B cell (primary cell): ENCODE results near the gene UXT. TPM values are rescaled to one million over a fixed set of nuclear protein-coding genes. Genes with fewer than 3 reads are reported as not detected.

Experiments
- ATAC-seq: fragments of 200-7000 bp; cut with Tn5 transposase; one replicate; pipeline ENCODE4 v1.10.0; 2021; ENCODE audit warnings: low read depth, mild to moderate bottlenecking, moderate number of reproducible peaks, moderate library complexity
- CTCF ChIA-PET: fragments of 350-600 bp; sonication (Branson Sonifier 250); formaldehyde crosslinking; loops from one replicate; lab custom pipeline; 2021; ENCODE audit warnings: antibody characterized with exemption, inconsistent platforms; lab: Charles Lee
- POLR2A ChIA-PET: fragments of 350-600 bp; sonication (Branson Sonifier 250); formaldehyde crosslinking; loops from one replicate; lab custom pipeline; 2021; ENCODE audit warnings: antibody characterized with exemption; lab: Charles Lee
- DNase-seq: peaks from one replicate; pipeline ENCODE4 v3.0.0; 2013
- H2AFZ ChIP-seq: 2 replicates; pipeline ENCODE4 v1.6.1; 2012; ENCODE audit warnings: mild to moderate bottlenecking, low read depth, low read length; ENCODE audit not compliant: insufficient read depth, poor library complexity, severe bottlenecking
- H3K27ac ChIP-seq, 2 donors: 1 replicate in 1 of 2; 2 replicates in 1 of 2; pipeline ENCODE4 v1.5.1; 2012 to 2013; ENCODE audit warnings: low read length in 2 of 2, mild to moderate bottlenecking in 2 of 2, moderate library complexity in 1 of 2
- H3K27me3 ChIP-seq, 4 experiments: fragments of 200-600 bp in 1 of 4; sonication (generic) in 1 of 4; replicated peaks in 1 of 4; 1 replicate in 2 of 4; 2 replicates in 2 of 4; pipeline versions ENCODE4 v1.6.1 to v1.7.0; 2013 to 2016; ENCODE audit warnings: low read length in 3 of 4, mild to moderate bottlenecking in 2 of 4, mixed read lengths in 1 of 4, moderate library complexity in 1 of 4; ENCODE audit not compliant: insufficient read depth in 4 of 4, control insufficient read depth in 3 of 4; ENCODE audit errors: control extremely low read depth in 1 of 4
- H3K36me3 ChIP-seq, 2 experiments: replicated peaks in 1 of 2; 1 replicate in 1 of 2; 2 replicates in 1 of 2; pipeline versions ENCODE4 v1.6.1 to v1.7.1; 2013; ENCODE audit warnings: low read length in 1 of 2; ENCODE audit not compliant: insufficient read depth in 2 of 2, control insufficient read depth in 1 of 2; ENCODE audit errors: control extremely low read depth in 1 of 2, extremely low read depth in 1 of 2
- H3K4me1 ChIP-seq, 2 donors: fragments of 200-600 bp in 1 of 2; sonication (generic) in 1 of 2; 1 replicate in 1 of 2; 2 replicates in 1 of 2; pipeline versions ENCODE4 v1.5.1 to v1.6.1; 2013 to 2017; ENCODE audit warnings: low read length in 2 of 2; ENCODE audit not compliant: control insufficient read depth in 2 of 2, insufficient read depth in 2 of 2
- H3K4me2 ChIP-seq: replicated peaks from 2 replicates; pipeline ENCODE3; 2012; ENCODE audit warnings: mild to moderate bottlenecking, low read depth, low read length; ENCODE audit not compliant: poor library complexity, severe bottlenecking
- H3K4me3 ChIP-seq, 5 experiments: fragments of 200-600 bp in 1 of 5; sonication (generic) in 1 of 5; 1 replicate in 3 of 5; 2 replicates in 2 of 5; pipeline versions ENCODE4 v1.5.1 to v1.7.0; 2011 to 2016; ENCODE audit warnings: low read length in 4 of 5, mild to moderate bottlenecking in 4 of 5, low read depth in 2 of 5, control low read depth in 1 of 5, moderate library complexity in 1 of 5; ENCODE audit not compliant: insufficient read depth in 1 of 5; ENCODE audit errors: control extremely low read depth in 1 of 5, extremely low read depth in 1 of 5
- H3K79me2 ChIP-seq: fragments of 200-600 bp; sonication (generic); one replicate; pipeline ENCODE4 v1.6.0; 2016; ENCODE audit warnings: low read length; ENCODE audit not compliant: control insufficient read depth, insufficient read depth
- H3K9ac ChIP-seq: fragments of 200-600 bp; sonication (generic); 2 replicates; pipeline ENCODE4 v1.6.1; 2017; ENCODE audit warnings: mild to moderate bottlenecking, low read length, moderate library complexity
- H3K9me3 ChIP-seq, 3 donors: one replicate each; pipeline versions ENCODE4 v1.6.1 to v1.7.1; 2013; ENCODE audit warnings: low read length in 2 of 3; ENCODE audit not compliant: control insufficient read depth in 2 of 3, insufficient read depth in 1 of 3; ENCODE audit errors: control extremely low read depth in 1 of 3
- H4K20me1 ChIP-seq: 2 replicates; pipeline ENCODE4 v1.6.0; 2012; ENCODE audit warnings: mild to moderate bottlenecking, low read length; ENCODE audit not compliant: insufficient read depth, control insufficient read depth, poor library complexity, severe bottlenecking
- H3K27ac Mint-ChIP-seq: one replicate; pipeline ENCODE4 v1.8.0; 2021; ENCODE audit warnings: mixed read lengths
- H3K27me3 Mint-ChIP-seq: one replicate; pipeline ENCODE4 v1.8.0; 2021; ENCODE audit warnings: mixed read lengths
- H3K4me1 Mint-ChIP-seq: one replicate; pipeline ENCODE4 v1.8.0; 2021; ENCODE audit warnings: mixed read lengths
- H3K4me3 Mint-ChIP-seq: one replicate; pipeline ENCODE4 v1.8.0; 2021; ENCODE audit warnings: mixed read lengths
- H3K9me3 Mint-ChIP-seq: one replicate; pipeline ENCODE4 v1.8.0; 2022; ENCODE audit warnings: mixed read lengths; ENCODE audit not compliant: insufficient read depth
- EZH2 ChIP-seq: IDR thresholded peaks from 2 replicates; pipeline ENCODE4 v1.6.1; 2012; ENCODE audit warnings: borderline replicate concordance, low read depth, mild to moderate bottlenecking, moderate library complexity, low read length; ENCODE audit not compliant: insufficient read depth, poor library complexity, severe bottlenecking
- WGBS: methylation state at CpG from one replicate; pipeline ENCODE4 v1.1.5; 2013; ENCODE audit warnings: missing lambda C conversion rate; ENCODE audit not compliant: insufficient coverage; 5-methylcytosine and 5-hydroxymethylcytosine counted together
- intact Hi-C: fragments of 100-400 bp; cut with micrococcal nuclease; formaldehyde crosslinking; loops from one replicate; pipeline ENCODE4 v1.10.0; 2022
- polyA plus RNA-seq: library from polyadenylated mRNA; depleted of rRNA; stranded (reverse); fragments of >200 nt; gene quantifications from 2 replicates; pipeline ENCODE4 v1.2.3, GENCODE V29; 2012
- total RNA-seq, 2 donors: library from RNA; stranded (reverse); fragments of 120-200 nt in 1 of 2; gene quantifications; 1 replicate in 1 of 2; 2 replicates in 1 of 2; pipeline versions ENCODE4 v1.2.3 to v1.2.4, GENCODE V29; 2013 to 2022
- TF ChIP-seq, protein P1 (sequence below): fragments of 200-600 bp; IDR thresholded peaks from one replicate; pipeline ENCODE4 v1.8.0; 2022; ENCODE audit warnings: antibody characterized with exemption, mild to moderate bottlenecking

The UXT gene
- total and polyA plus RNA-seq, 2 donors (not counting 1 experiment from before 2014, with no cell fraction given): 177 to 238 TPM

- DNase-seq: no peak
- peak overlapping the region; percentile 98 for H3K27ac ChIP-seq
- peak overlapping the region; percentile 100 for H3K27ac Mint-ChIP-seq
- intact Hi-C loops: loop anchor here (1.0 to 10.0 kb wide), 13 partner anchors 8 to 1609 kb away; partner anchors contain the start of genes ARAF, ELK1, FTSJ1 and GPKOW
- H3K4me1 Mint-ChIP-seq: peaks cover 16% of the 10 kb centered on the region
- peak overlapping the region; percentile 89 for H3K9ac ChIP-seq
- H3K27me3 ChIP-seq: no peaks in the 10 kb centered on the region
- ATAC-seq: no peak
- no peaks in the 10 kb centered on the region for H4K20me1 ChIP-seq
- ChIA-PET POLR2A (no interaction called here), CTCF (no interaction called here)
- TF ChIP-seq, protein P1, sequence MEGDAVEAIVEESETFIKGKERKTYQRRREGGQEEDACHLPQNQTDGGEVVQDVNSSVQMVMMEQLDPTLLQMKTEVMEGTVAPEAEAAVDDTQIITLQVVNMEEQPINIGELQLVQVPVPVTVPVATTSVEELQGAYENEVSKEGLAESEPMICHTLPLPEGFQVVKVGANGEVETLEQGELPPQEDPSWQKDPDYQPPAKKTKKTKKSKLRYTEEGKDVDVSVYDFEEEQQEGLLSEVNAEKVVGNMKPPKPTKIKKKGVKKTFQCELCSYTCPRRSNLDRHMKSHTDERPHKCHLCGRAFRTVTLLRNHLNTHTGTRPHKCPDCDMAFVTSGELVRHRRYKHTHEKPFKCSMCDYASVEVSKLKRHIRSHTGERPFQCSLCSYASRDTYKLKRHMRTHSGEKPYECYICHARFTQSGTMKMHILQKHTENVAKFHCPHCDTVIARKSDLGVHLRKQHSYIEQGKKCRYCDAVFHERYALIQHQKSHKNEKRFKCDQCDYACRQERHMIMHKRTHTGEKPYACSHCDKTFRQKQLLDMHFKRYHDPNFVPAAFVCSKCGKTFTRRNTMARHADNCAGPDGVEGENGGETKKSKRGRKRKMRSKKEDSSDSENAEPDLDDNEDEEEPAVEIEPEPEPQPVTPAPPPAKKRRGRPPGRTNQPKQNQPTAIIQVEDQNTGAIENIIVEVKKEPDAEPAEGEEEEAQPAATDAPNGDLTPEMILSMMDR: no peak
- no peak for TF ChIP-seq EZH2
- H3K4me1 ChIP-seq: peaks cover 10 to 16% of the 10 kb centered on the region in 2 donors
- H3K27me3 Mint-ChIP-seq: no peaks in the 10 kb centered on the region
- peaks cover 0 to 26% of the 10 kb centered on the region in 2 experiments for H3K36me3 ChIP-seq
- peak overlapping the region; percentile 73 for H3K4me2 ChIP-seq
- H2AFZ ChIP-seq: no peak overlapping the region
- H3K79me2 ChIP-seq: peaks cover 4% of the 10 kb centered on the region
- H3K9me3 ChIP-seq: no peaks in the 10 kb centered on the region
- peak overlapping the region; percentile 95 for H3K4me3 Mint-ChIP-seq
- WGBS: 7% methylated on average over 13 of the region's 13 CpGs
- H3K4me3 ChIP-seq: peak overlapping the region; percentile 53 to 80 (median 71)
- H3K9me3 Mint-ChIP-seq: no peaks in the 10 kb centered on the region
Observed at GRCh38 chrX:47658301-47658683, 688 bp downstream of the UXT start.

DNA sequence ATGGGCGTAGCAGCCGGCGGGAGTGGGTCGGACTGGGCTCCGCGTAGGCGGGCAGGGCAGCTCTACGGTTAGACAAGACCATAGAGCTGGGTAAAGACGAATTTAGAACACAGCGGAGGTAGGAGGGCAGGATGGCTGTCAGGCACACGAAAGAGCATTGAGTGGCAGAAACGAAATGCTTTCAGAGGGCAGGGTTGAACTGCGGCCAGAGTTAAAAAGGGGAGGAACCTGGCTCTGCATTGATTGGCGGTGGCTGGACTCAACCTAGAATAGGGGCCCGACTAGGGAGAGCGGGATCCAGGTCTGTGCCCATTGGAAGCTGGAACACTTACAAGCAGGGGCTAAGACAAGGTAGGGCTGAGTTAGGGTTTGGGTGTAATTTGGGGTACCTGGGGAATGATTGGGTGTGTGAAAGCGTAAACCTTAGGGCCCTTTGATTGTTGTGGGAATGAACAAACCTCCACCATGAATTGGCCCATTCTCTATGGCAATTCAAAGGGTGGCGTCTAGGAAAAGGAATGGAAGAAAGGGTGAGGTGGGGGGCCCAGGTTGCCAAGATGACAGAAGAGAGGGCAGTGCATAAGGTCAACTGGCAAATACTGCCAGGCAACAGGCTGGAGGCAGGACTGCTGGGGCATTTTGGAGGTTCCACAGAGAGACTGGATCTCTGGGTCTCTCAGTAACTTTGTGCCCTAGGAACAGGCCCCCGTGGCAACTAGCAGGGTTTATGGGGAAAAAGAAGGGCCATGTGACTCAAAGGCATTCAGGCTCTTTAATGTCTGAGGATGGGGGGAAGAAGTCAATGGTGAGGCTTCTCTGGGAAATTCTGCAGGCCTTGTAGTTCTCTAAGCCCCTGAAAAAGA, 7.7 kb downstream of the UXT start:
- DNase-seq (no peak), ATAC-seq (no peak)
- Histone ChIP-seq H3K36me3 (peaks cover 0 to 17% of the 10 kb centered on the region in 2 experiments), H3K27ac (peak overlapping the region; percentile 63 to 72), H3K27me3 (no peaks in the 10 kb centered on the region), H3K9me3 (no peaks in the 10 kb centered on the region), H2AFZ (peak overlapping the region; percentile 52), H3K79me2 (peaks cover 23% of the 10 kb centered on the region), H3K9ac (peak overlapping the region; percentile 78), H3K4me3 (peak overlapping the region in 4 of 5 experiments; percentile 54 to 77 (median 64)), H3K4me1 (peaks cover 11 to 26% of the 10 kb centered on the region in 2 donors), H4K20me1 (no peaks in the 10 kb centered on the region), H3K4me2 (peak overlapping the region; percentile 76)
- intact Hi-C loops: loop anchor here (2.0 to 10.0 kb wide), 7 partner anchors 168 to 1474 kb away; partner anchors contain the start of genes GPKOW, PIM2, RBM3 and SLC35A2
- TF ChIP-seq EZH2: no peak
- TF ChIP-seq, protein P1: no peak
- POLR2A ChIA-PET: interaction anchor here (0.7 to 1.7 kb wide), 2 partner anchors 78 to 888 kb away, joined by 3 read pairs; partner anchors contain the start of gene TBC1D25
- no peaks in the 10 kb centered on the region for H3K9me3 Mint-ChIP-seq
- H3K27me3 Mint-ChIP-seq: no peaks in the 10 kb centered on the region
- CTCF ChIA-PET: no interaction called here
- peak overlapping the region; percentile 94 for H3K27ac Mint-ChIP-seq
- H3K4me1 Mint-ChIP-seq: peaks cover 26% of the 10 kb centered on the region
- 0% methylated on average over 10 of the region's 19 CpGs for WGBS
- peak overlapping the region; percentile 93 for H3K4me3 Mint-ChIP-seq
